GM21528 (cell line): Measurements from ENCODE around the gene INTS11.

ENCODE experiments used
- ATAC-seq: cut with Tn5 transposase; IDR thresholded peaks from one replicate; pipeline ENCODE4 v1.9.1; 2021; ENCODE audit warnings: mild to moderate bottlenecking, moderate library complexity; ENCODE audit not compliant: unreplicated experiment, low FRiP score

INTS11 gene

GRCh38 chr1:1272341-1273208 is 51.9 kb downstream of the INTS11 start:
- peak; percentile 5 for ATAC-seq

GRCh38 chr1:1270813-1271212 is 53.6 kb downstream of the INTS11 start:
- ATAC-seq, result no peak

GRCh38 chr1:1268284-1268682 is 56.2 kb downstream of the INTS11 start:
- no peak for ATAC-seq

GRCh38 chr1:1267488-1268283 is 56.8 kb downstream of the INTS11 start:
- ATAC-seq, result no peak

GRCh38 chr1:1264868-1265272 is 59.6 kb downstream of the INTS11 start:
- ATAC-seq, result no peak

- ATAC-seq, result no peak
These were observed 60.4 kb downstream of the INTS11 start for GRCh38 chr1:1264026-1264425.

- no peak for ATAC-seq
These were observed 61.7 kb downstream of the INTS11 start for GRCh38 chr1:1262758-1263157.

- no peak for ATAC-seq
These were observed 62.4 kb downstream of the INTS11 start for GRCh38 chr1:1262071-1262470.
